Measurements from ENCODE around the gene LDLRAP1. TPM values are rescaled to one million over a fixed set of nuclear protein-coding genes. Genes with fewer than 3 reads are reported as not detected.
"Not testable (repeated sequence)": the region's sequence is repeated elsewhere in the genome, so short reads cannot be mapped to it uniquely, and the experiment has no call there.

Gene LDLRAP1, protein sequence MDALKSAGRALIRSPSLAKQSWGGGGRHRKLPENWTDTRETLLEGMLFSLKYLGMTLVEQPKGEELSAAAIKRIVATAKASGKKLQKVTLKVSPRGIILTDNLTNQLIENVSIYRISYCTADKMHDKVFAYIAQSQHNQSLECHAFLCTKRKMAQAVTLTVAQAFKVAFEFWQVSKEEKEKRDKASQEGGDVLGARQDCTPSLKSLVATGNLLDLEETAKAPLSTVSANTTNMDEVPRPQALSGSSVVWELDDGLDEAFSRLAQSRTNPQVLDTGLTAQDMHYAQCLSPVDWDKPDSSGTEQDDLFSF
- 22.6 and 23.3 TPM in 2 replicates for total RNA-seq

DNA sequence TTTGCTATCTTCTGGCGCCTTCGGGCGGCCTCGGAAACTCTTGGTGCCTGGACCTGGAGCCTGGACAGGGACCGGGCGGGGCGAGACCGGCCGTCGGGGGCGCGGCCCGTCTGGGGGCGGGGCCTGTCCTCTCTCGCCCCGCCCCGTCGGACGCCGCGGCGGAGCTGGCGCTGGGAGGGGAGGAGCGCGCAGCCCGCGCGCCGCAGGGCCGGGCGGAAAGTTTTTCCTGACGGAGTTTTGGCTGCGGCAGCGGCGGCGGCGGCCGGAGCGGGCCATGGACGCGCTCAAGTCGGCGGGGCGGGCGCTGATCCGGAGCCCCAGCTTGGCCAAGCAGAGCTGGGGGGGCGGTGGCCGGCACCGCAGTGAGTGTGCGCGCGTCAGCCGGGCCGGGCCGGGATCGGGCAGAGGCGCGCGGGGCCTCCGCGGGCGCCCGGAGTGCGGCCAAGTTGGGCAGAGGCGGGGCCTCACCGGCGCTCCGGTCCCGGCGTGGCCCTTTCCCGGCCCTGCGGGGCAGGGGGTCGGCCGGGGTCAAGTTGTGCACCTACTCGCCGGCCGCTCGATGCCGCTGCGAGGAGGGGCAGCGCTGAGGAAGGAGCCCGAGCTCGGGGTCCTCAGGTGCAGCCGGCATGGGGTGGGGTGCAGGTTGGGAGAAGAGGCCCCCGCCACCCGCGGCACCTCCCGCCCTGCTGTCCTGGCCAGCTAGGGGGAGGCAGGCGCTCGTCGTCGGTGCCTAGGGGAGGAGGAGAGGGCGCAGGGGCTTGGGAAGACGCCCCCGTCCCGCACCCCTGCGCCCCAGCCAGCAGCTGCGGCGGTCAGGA lies at the start of gene LDLRAP1:
LDLRAP1 (plus strand) TSS at position 182 of the 818 bp plus-strand sequence; CDS start at position 275, 93 bp downstream.
- intact Hi-C loops (cut with micrococcal nuclease) = loop anchor here (5.0 kb wide), 2 partner anchors 134 to 254 kb away; no protein-coding TSS in a partner anchor

DNA sequence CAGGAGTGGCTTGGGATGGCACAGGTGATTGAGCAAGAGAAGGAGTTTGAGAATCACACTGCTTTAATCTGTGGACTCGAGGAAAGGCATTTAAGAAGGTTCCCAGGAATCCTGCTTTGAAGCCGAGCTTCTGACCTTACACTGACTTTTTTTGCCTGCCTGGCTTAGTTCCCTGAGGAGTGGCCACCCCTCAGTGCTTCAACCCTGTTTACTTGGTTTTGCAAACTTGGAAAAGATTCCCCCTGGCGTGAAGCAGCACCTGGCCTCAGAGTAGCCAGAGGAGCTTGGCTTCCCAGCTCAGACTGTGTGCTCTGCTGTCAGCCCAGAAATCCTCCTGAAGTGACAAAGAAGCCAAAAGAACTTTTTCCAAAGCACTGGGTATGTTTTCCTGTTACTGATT lies 48.5 kb upstream of the LDLRAP1 start:
- intact Hi-C loops (cut with micrococcal nuclease) = no loop called here

DNA sequence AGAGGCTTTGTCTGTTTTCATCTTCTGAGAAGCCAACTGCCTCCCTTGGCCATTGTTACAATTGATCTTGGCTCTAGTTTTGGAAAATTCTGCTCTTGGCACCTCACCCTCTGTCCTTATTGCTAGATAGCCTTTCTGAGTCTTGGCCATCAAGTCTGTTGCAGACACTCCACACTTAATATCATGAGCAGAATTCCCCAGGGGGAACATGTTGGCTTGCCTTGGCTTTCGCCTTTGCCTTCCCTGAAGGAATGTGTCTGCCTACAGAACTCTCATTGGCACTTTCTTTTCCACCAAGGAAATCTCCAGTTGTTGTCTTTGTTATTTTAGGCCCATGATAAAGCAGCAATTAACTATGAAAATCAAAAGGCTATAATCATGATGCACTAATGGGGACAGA lies 42.7 kb upstream of the LDLRAP1 start:
- intact Hi-C loops (cut with micrococcal nuclease) = no loop called here

DNA sequence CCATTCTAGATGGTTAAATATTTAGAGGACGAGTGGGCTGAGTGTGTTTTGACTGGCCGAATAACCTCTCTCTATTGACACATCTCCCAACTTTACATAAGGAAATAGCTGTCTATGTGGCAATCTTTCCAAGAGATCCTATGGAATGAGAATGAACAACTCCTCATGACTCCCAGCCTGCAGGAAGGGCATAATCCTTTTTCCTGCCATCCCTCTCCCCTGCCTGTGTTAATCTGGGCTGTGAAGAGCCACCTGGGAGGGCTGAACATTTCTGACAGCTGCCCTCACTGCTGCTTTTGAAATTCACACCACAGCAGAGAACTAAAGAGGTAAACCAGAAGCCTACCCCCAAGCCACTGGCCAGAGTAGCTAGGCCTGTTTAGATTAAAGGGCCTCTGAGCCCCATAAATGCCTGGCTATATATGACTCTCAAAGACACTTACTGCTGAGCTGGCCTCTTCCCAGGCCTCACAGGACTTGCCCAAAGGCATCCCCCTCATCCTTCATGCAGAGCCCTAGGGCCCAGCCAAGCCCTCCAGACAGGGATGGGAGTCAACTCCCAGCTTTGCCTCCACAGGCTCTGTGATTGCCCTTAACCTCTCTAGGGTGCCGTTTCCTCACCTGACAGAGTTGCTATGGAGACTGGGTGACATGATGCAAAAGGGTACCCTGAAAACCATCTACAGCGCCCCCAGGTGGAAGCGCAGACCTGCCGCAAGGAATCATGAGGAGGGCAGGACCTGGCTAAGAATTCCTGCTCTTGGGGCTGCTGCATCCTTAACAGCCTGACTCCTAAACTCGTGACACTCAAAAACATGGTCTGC lies 42.0 kb upstream of the LDLRAP1 start:
- intact Hi-C loops (cut with micrococcal nuclease) = no loop called here

DNA sequence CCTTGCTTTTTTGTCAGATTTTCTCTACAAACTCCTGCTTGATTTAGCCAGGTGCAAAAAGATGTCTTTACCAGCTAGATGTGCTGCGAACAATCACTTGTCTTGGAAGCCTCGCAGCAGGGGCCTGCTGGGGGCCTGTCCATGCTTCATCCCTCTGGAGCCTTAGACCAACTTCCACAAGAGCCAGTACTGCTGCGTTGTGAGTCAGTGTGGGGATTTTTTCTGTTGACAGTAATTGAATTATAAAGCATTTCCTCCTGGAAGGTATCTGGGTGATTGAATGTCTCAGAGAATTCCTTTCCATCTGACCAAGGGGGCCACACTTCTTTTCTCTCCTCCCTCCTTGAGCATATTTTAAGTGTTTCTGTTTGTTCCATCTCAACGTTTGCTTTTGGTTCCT lies 40.4 kb upstream of the LDLRAP1 start:
- intact Hi-C loops (cut with micrococcal nuclease) = loop anchor here (1.0 kb wide), 1 partner anchor 307 kb away; no protein-coding TSS in a partner anchor

DNA sequence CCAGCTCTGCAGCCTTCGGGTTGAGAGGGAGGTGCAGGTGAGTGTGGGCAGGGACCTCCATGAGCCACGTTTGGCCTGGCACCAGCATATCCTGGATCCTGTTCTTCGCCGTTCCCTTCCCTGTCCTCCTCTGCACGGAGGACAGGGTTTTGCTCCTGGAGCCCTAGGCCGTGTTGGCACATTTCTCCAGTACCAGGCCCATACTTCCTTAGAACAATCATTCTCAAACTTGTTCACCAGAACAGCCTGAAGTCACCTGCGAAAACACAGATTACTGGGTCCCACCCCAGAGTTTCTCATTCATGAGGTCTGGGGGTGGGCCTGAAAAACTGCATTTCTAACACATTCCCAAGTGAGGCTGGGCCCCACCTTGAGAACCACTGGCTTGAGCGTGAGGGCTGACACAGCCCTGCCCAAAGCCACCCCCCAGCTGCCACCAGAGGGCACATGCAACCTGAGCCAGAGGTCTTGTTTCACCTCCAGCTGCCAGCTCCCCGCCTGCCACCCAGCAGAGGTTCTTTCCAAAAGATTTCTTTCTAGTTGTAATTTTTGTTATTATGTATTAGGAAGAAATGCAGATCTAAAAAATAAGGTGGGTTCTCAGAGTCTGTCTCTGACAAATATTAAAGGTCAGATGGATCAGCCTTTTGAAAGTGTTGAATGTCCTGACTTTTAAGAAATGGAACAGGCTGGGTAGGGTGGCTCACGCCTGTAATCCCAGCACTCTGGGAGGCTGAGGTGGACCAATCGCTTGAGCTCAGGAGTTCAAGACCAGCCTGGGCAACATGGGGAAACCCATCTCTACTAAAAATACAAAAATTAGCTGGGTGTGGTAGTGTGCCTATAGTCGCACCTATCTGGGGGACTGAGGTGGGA lies 39.6 kb upstream of the LDLRAP1 start:
- intact Hi-C loops (cut with micrococcal nuclease) = loop anchor here (1.0 kb wide), 1 partner anchor 307 kb away; no protein-coding TSS in a partner anchor

DNA sequence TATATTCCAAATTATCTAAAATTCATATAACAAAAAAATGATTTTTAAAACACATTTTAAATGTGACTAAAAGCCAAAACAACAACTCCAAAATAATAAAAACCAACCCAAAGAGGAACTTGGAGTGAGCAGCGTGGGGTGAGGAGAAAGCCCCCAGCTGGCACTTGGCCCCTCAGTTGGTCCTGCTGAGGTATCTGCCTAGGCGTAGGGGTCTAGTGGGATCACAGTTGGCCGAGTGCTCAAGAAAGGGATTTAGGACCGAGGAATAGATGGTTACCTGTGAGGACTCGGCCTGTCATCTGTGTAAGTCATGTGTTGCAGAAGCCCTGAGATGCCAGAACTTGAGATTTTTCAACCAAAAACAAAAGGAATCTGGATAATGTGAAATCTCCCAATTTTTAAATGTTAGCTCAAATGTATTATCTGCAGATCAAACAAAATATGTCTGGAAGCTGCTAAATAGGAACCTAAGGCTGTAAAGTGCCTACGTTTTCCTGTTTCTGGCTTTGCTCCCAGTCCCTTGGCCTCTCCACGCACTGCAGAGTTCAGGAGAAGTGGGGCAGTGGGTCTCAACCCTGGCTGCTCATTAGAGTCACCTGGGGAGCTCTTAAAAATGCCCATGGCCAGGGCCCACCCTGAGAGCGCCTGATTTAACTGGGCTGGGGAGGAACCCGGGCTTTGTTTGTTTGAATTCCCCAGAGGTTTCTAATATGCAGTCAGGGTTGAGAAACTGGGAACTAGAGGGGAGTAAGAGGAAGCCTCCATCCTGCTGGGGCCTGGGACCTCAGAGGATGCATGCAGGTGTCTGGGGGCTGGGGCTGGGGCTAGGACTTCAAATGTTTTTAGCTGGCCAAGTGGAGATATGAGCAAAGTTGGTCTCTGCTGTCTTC lies 38.5 kb upstream of the LDLRAP1 start:
- intact Hi-C loops (cut with micrococcal nuclease) = no loop called here

DNA sequence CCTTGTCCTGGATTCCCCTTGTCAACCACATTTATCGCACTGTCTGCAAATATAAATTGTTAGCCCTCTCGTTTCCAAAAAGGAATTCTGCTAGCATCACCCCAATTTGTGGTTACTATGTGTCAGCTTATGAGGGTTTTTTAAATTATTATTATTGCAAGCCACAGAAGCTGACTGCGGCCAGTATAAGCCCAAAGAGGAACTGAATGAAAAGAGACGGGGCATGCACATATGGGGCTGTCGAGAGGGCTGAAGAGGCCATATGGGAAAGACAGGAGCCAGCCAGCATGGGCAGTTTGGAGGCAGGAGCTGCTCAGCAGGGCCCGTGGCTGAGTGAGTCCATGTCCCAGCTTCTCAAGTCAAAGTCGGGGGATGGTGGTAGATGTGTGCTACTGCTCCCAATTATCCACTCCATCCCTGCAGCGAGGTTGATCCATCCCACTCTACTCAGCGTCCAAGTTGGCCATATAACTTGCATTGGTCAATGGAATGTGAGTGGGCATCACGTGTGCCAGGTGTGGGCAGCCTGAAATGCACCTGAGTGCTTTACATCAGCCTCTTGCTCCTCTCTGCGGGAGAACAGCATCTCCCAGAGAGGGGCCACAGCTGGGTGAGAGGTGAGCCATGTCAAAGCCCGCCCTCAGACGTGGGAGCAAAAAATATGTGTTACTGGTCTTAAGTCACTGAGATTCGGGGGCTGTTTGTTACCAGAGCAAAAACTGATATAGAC lies 37.6 kb upstream of the LDLRAP1 start:
- intact Hi-C loops (cut with micrococcal nuclease) = no loop called here

DNA sequence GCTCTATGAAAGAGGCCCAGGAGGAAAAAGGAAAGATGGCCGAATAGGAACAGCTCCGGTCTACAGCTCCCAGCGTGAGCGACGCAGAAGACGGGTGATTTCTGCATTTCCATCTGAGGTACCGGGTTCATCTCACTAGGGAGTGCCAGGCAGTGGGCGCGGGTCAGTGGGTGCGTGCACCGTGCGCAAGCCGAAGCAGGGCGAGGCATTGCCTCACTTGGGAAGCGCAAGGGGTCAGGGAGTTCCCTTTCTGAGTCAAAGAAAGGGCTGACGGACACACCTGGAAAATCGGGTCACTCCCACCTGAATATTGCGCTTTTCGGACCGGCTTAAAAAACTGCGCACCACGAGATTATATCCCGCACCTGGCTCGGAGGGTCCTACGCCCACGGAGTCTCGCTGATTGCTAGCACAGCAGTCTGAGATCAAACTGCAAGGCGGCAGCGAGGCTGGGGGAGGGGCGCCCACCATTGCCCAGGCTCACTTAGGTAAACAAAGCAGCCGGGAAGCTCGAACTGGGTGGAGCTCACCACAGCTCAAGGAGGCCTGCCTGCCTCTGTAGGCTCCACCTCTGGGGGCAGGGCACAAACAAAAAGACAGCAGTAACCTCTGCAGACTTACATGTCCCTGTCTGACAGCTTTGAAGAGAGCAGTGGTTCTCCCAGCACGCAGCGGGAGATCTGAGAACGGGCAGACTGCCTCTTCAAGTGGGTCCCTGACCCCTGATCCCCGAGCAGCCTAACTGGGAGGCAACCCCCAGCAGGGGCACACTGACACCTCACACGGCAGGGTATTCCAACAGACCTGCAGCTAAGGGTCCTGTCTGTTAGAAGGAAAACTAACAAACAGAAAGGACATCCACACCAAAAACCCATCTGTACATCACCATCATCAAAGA lies 36.6 kb upstream of the LDLRAP1 start:
- intact Hi-C loops (cut with micrococcal nuclease) = not testable (repeated sequence)

DNA sequence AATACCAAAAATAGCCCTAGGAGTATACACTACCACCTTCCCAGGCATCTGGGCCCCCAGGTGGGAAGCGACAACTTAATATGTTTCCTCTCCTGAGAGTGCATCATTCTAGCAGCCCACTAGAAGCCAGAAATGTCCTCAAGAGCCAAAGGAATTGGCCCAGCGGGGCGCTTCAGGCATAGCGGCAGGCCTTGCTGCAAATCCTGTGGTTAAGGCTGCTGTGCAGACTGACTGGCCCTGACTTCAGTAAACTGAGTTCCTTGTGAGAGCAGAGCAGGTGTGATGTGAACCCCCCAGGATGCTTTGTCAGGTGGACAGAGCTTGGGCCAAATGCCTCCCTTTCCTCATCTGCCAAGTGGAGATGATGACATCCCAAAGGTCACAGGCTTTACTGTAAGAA lies 29.7 kb upstream of the LDLRAP1 start:
- intact Hi-C loops (cut with micrococcal nuclease) = no loop called here

DNA sequence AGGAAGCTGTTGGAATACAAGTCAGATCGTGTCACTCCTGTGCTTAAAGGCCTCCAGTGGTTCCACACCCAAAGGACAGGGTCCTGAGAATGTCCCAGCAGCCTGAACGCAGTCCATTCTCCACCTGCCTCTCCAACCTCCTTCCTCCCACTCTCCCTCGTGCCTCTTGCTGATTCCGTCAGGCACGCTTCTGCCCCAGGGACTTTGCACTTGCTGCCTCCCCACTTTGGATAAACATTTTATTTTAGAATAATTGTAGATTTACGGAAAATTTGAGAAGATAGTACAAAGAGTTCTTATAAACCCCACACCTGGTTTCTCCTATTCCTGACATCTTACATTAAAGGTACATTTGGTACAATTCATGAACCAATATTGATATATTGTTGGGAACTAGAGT lies 28.4 kb upstream of the LDLRAP1 start:
- intact Hi-C loops (cut with micrococcal nuclease) = no loop called here

DNA sequence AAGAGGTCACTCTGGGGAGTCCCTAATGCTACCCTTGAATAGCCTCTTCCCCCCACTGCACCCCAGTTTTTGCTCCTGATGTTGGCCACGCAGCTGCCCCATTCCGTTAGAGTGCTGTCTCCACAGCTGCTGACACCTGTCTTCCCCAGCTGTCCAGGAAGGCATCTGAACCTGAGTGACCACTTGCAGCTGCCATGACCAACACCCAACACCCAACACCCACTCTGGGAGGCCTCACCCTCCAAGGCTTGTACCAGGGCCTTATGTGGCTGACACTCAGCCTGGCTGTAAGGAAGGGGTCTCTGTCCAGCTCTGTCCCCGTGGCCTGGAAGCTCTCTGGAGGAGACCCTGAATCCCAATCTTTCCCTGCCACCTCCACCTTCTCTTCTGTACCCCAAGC lies 26.7 kb upstream of the LDLRAP1 start:
- intact Hi-C loops (cut with micrococcal nuclease) = no loop called here

DNA sequence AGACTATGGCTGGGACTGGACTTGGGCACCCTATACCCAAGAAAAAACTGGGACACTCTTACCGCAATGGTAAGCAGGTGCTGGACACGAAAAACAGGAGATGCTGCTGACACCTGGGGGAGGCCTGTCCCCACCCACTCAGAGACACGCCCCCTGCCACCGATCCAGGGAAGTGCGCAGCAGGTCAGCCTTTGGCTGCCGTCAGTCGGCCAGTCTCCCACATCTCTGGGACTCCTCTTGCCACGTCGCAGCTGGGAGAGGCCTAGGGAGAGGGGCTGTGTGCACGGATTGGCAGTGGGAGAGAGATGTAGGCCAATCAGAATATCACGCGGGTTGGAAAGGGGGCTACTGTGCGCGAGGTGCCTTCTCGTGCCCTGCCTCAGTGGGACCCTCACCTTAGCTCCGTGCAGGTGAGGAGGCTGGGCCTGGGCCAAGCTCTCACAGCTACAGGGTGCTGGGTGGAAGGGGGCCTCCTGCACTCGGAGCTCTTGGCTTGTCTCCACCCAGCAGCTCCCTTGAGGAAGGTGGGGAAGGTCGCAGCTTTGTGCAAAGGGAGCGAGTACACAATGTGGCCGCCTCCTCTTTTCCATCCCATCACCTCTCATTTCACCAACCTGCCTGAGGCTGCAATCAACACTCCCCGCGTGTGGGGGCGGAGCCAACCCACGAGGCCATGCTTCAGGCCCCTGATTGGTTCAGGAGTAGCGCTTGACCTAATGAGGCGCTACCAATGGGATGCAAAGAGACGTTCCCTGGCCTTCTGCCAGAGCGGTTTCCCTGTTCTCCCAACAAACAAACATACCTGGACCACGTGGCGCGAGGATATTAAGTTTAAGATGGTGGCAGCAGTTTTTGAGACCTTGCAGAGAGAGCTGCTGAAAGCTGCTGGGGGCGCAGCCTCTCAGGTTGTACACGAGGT lies 25.7 kb upstream of the LDLRAP1 start:
- intact Hi-C loops (cut with micrococcal nuclease) = no loop called here

DNA sequence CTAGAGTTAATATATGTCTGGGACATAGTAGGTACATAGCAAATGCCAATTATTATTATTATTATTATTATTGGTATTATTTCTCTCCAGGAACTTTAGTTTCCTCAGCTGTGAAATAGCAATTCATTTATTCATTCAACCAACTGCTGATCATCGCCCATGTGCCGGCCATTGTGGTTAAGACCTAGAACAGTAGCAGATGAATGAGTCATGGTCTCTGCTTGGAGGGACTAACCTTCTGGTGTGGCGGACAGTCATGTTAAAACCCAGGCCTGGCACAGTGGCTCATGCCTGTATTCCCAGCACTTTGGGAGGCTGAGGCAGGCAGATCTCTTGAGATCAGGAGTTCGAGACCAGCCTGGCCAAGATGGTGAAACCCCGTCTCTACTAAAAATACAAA lies 23.8 kb upstream of the LDLRAP1 start:
- intact Hi-C loops (cut with micrococcal nuclease) = loop anchor here (1.0 to 2.0 kb wide), 3 partner anchors 117 to 292 kb away; no protein-coding TSS in a partner anchor

DNA sequence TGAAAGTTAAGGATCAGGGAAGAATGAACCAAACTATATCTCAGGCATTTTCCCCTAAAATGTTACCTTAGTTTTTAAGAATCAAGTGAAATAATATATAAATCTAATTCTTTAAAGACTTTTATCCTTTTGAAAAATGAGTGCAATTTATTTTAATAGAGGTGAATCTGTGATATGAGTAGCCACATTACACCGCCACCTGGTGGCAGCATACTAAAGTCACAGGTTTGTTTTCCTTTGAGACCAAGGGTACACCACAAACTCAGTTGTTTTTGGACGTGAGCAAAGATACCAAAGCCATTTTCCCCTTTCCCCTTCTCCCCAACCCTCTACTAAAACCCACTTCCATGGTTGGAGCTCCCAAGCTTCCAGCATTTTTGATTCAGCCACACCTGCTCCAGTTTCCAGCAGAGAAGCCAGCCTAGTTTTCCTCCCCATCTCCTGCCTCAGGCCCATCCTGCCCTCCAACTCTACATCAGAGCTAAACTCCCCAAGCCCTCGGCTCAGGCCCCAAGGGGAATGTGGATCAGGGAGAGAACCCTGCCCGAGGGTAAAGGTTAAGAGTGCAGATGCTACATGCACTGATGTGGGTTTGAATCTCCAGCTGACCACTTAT lies 22.9 kb upstream of the LDLRAP1 start:
- intact Hi-C loops (cut with micrococcal nuclease) = loop anchor here (1.0 to 2.0 kb wide), 3 partner anchors 118 to 291 kb away; no protein-coding TSS in a partner anchor

DNA sequence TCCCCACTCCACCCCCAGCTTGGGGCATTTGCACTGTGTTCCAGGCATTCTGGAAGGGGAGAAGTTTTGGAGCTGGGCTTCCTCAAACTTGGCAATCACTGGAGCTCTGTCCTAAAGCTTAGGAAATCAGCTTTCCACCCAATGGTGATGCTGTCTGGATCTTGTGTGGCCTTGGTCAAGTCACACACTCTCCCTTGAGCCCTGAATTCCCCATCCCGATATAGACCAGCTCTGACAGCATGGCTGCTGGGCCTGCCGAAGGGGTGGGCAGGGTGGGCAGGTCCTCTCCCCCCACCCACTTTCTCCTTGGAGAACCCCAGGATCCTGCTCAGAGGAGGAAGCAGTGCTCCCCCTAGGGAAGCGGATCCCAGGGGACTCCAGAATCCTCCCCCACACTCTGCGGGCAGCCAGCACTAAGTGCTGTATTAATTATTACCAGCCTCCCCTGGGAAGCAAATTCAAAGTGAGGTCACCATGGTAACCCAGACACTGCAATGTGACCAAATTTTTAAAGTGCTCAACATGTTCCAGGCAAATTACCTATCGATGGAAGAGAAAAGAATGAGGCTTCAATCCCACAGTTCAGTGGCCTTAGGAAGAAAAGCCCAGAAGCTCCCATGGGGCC lies 21.3 kb upstream of the LDLRAP1 start:
- intact Hi-C loops (cut with micrococcal nuclease) = no loop called here

Data from T-helper 1 cell treated with Interleukin-12 subunit alpha and Interleukin-12 subunit beta and Interleukin-4 antibody, amounts not matched to agents 30 ng/mL and 1 ng/mL, for 36 hours (primary cell).